Small intestine (tissue), 7 donors: Measurements from ENCODE around the gene EYA3. TPM values are rescaled to one million over a fixed set of nuclear protein-coding genes. Genes with fewer than 3 reads are reported as not detected.

Experiments
- DNase-seq, 2 donors: peaks; one replicate each; pipeline versions ENCODE4 v3.0.0 to v3.0.0-alpha.2; 2013
- FAIRE-seq: peaks from 2 replicates; lab custom pipeline; 2012; peaks lifted over from hg19 to GRCh38; lab: Jason Lieb, UNC
- H3K27ac ChIP-seq, 3 donors: one replicate each; pipeline ENCODE4 v1.5.1; 2013; ENCODE audit warnings: low read length in 2 of 3, mild to moderate bottlenecking in 2 of 3, control low read depth in 1 of 3, inconsistent platforms in 1 of 3, low read depth in 1 of 3, moderate library complexity in 1 of 3
- H3K27me3 ChIP-seq, 3 donors: one replicate each; pipeline ENCODE4 v1.6.1; 2013; ENCODE audit warnings: low read length in 3 of 3, inconsistent platforms in 1 of 3; ENCODE audit not compliant: control insufficient read depth in 3 of 3, insufficient read depth in 3 of 3
- H3K36me3 ChIP-seq, 3 donors: one replicate each; pipeline ENCODE4 v1.6.1; 2013; ENCODE audit warnings: low read length in 3 of 3, inconsistent platforms in 1 of 3, low read depth in 1 of 3, mild to moderate bottlenecking in 1 of 3, moderate library complexity in 1 of 3; ENCODE audit not compliant: control insufficient read depth in 3 of 3, insufficient read depth in 2 of 3
- H3K4me1 ChIP-seq, 3 donors: one replicate each; pipeline ENCODE4 v1.6.1; 2013; ENCODE audit warnings: low read length in 2 of 3, inconsistent platforms in 1 of 3, low read depth in 1 of 3, mild to moderate bottlenecking in 1 of 3, moderate library complexity in 1 of 3; ENCODE audit not compliant: control insufficient read depth in 3 of 3, insufficient read depth in 2 of 3
- H3K4me3 ChIP-seq, 3 donors: one replicate each; pipeline ENCODE4 v1.5.1; 2013; ENCODE audit warnings: low read length in 3 of 3, control low read depth in 1 of 3, inconsistent platforms in 1 of 3, low read depth in 1 of 3, mild to moderate bottlenecking in 1 of 3, moderate library complexity in 1 of 3
- H3K9me3 ChIP-seq, 2 donors: one replicate each; pipeline ENCODE4 v1.6.1; 2013; ENCODE audit warnings: low read depth in 1 of 2, low read length in 1 of 2; ENCODE audit not compliant: control insufficient read depth in 2 of 2, insufficient read depth in 1 of 2
- WGBS, 3 donors: extraction: QIAGEN DNeasy Blood & Tissue Kit; methylation state at CpG; one replicate each; pipeline ENCODE4 v1.1.7; 2013; 5-methylcytosine and 5-hydroxymethylcytosine counted together
- polyA plus RNA-seq, 4 donors: library from polyadenylated mRNA; stranded (reverse) in 3 of 4; unstranded in 1 of 4; fragments of 200-250 nt in 3 of 4; fragments of 120-200 nt in 1 of 4; gene quantifications; one replicate each; pipeline versions ENCODE4 v1.2.1 to v1.2.3, GENCODE V29; 2013
- donor health status: healthy with polysubstance abuse.
- donor health status: control.
- donor health status: control.
- donor health status: Bipolar disorder and iron deficiency.
- donor health status: healthy.

EYA3 gene
- polyA plus RNA-seq, 4 donors: 3.2 to 17.4 (median 6.4) TPM

DNA sequence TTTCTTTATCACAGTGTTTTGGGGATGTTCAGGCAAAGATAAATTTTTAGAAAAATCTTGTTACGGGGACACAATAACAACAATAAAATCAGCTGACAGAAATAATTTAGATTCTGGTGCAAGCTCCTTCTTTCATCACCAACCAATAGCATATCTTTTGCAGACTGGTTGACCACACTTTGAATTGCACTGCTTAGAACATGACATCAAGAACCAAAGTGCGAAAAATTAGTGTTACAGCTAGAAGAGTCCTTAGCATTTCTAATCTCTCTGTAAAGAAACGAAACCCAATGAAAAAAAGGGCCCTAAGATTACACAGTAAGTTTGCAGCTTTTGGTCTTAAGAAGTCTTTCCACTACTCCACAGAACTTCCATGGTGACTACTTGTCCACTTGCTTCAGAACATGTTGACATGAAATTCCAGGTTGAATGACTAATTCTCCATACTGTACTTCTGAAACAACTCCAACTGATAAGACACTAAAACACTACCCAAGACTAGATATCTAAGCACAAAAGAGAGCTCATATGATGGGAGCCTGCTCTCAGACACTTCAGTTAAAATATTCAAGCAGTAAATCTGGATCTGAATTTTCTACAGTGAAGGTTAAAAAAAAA lies 97.4 kb downstream of the EYA3 start:
- Histone ChIP-seq H3K27ac (no peak overlapping the region), H3K4me1 (no peaks in the 10 kb centered on the region), H3K36me3 (peaks cover 9 to 46% (median 10%) of the 10 kb centered on the region in 3 donors), H3K4me3 (no peak overlapping the region), H3K27me3 (no peaks in the 10 kb centered on the region), H3K9me3 (no peaks in the 10 kb centered on the region)
- FAIRE-seq (no peak), DNase-seq (no peak)
- 96 to 98% (median 98%) methylated on average over 3 of the region's 3 CpGs for WGBS, 3 donors

DNA sequence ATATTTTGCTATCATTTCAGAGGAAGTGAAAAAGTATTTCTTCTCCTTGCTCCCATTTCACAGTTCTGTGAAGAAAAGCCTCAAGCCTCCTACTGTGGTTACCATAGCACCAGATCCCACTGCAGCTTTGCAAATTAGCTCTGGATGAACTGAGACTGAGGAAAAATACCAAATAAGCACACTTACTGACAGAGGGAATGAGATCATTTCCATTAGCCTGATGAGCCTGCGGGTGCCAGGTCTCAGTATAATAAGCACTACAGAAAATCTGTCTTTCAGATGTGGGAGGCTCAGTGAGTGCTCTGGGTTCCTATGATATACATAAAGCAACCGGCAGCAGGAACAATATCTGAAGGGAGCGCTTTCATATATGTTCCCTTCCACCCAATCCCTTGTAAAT lies 107.3 kb downstream of the EYA3 start:
- WGBS, 3 donors: 87 to 97% (median 94%) methylated on average over 3 of the region's 3 CpGs
- no peak overlapping the region for H3K27ac ChIP-seq

DNA sequence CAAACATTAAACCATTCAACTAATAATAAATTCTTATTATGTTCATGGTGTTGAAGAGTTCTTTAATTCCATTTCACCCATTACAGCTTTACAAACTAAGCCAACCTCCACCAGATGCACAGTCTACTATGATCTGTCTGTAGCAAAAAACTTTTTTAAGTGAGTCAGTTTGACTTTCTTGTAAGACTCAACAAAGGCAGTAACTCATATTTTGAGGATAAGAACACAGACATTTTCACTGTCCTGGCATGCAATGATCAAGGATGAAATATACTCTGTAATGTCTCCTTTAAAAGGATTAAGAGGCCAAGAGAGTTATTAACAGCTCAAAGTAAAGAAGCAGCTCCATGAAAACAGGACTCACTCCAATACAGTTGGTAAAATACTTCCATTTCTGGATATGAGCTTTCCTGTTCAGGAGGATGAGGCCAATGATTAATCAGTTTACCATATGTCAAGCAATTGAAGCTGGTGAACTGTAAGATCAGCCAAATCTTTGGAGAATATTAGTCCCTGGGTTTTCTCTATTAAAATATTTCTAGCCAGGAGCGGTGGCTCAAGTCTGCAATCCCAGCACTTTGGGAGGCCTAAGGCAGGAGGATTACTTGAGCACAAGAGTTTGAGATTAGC lies 108.1 kb downstream of the EYA3 start:
- FAIRE-seq: no peak
- 74 to 100% (median 96%) methylated on average over 1 of the region's 1 CpG for WGBS, 3 donors

More for the DNA sequence above, 107.3 kb downstream of the EYA3 start:
- Histone ChIP-seq H3K36me3 (peaks cover 2 to 21% (median 6%) of the 10 kb centered on the region in 3 donors), H3K4me3 (no peak overlapping the region), H3K27me3 (no peaks in the 10 kb centered on the region), H3K4me1 (no peaks in the 10 kb centered on the region), H3K9me3 (no peaks in the 10 kb centered on the region)
- DNase-seq: no peak
- FAIRE-seq: no peak

DNA sequence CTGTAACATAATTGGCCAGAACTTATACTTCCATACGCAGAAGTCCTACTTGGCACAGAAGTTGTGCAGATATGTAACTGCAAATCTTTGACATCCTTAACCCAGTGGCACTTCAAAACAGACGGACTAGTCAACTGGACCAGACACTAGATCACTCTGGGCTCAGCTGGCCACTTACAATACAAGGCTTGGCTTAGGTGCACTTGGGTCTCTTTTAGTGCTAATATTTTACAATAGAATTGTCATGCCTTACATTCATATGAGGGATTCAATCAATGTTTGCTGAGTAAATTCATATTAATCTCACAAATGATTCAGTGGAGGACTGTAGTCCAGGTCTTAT lies 108.6 kb downstream of the EYA3 start:
- FAIRE-seq (no peak), DNase-seq (no peak)
- no peak overlapping the region for H3K4me3 ChIP-seq
- no peaks in the 10 kb centered on the region for H3K4me1 ChIP-seq
- no peaks in the 10 kb centered on the region for H3K9me3 ChIP-seq
- peaks cover 2 to 18% (median 6%) of the 10 kb centered on the region in 3 donors for H3K36me3 ChIP-seq
- no peaks in the 10 kb centered on the region for H3K27me3 ChIP-seq
- WGBS, 3 donors: 20 to 23% (median 22%) methylated on average over 2 of the region's 2 CpGs
- H3K27ac ChIP-seq: no peak overlapping the region

More for the DNA sequence above, 108.1 kb downstream of the EYA3 start:
- no peaks in the 10 kb centered on the region for H3K4me1 ChIP-seq
- H3K9me3 ChIP-seq: no peaks in the 10 kb centered on the region
- H3K27ac ChIP-seq: no peak overlapping the region
- no peaks in the 10 kb centered on the region for H3K27me3 ChIP-seq
- no peak for DNase-seq
- peaks cover 2 to 18% (median 6%) of the 10 kb centered on the region in 3 donors for H3K36me3 ChIP-seq
- H3K4me3 ChIP-seq: no peak overlapping the region

DNA sequence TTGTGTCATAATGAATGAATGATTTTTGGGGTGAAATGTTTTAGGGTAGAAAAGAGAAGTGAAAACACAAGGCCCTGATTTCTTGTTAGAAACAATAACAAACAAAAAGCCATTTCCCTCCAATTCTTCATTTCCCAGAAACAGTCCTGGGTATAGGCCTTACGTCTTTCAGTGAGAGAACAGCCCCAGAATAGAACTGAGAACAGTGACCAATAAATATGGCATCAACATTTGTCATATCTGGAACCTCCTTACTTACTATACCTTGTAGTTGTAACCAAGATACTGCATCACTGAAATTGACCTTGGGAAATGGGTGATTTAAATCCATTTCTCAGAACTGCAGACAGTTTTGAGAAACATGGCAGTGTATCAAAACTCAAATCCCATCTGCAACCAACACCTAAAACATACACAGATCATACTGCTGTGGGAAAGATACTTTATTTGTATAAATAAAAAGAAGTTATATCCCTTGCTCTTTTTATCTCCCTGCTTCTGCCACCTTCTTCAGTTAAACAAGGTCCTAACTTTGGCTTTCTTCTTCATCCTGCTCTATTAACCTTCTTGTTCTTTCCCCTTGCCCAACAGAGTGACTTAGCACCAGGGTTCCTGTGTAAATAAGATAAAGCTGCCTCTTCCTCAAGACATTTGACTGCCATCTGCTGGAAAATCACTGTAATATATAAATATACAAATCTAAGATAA lies 109.1 kb downstream of the EYA3 start:
- WGBS, 3 donors: 67 to 83% (median 77%) methylated on average over 1 of the region's 1 CpG
- H3K9me3 ChIP-seq: no peaks in the 10 kb centered on the region
- no peaks in the 10 kb centered on the region for H3K27me3 ChIP-seq
- H3K4me3 ChIP-seq: no peak overlapping the region
- no peaks in the 10 kb centered on the region for H3K4me1 ChIP-seq
- H3K36me3 ChIP-seq: peaks cover 2 to 18% (median 10%) of the 10 kb centered on the region in 3 donors
- FAIRE-seq (no peak), DNase-seq (peak; percentile 65 to 67)
- H3K27ac ChIP-seq: no peak overlapping the region

DNA sequence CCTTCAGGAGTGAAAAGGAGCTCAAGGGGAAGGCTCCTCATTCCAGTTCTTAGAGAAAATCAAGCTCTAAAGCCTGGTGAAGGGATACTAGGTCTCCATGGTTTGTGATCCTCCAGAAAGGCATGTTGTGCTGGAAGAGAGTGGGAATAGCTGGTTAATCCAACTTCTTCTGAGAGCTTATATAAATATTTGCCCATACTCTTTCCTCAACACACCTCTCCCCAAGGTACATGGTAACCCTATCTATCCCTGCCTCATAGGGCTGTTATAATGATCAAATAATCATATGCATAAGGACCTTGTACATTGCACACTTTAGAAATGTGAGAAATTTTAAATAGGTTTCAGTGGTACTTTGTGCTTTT lies 114.0 kb downstream of the EYA3 start:
- no peaks in the 10 kb centered on the region for H3K9me3 ChIP-seq
- H3K4me1 ChIP-seq: no peaks in the 10 kb centered on the region
- peaks cover 5 to 29% (median 15%) of the 10 kb centered on the region in 3 donors for H3K36me3 ChIP-seq
- FAIRE-seq (no peak), DNase-seq (no peak)
- no peaks in the 10 kb centered on the region for H3K27me3 ChIP-seq
- no peak overlapping the region for H3K27ac ChIP-seq
- no peak overlapping the region for H3K4me3 ChIP-seq

DNA sequence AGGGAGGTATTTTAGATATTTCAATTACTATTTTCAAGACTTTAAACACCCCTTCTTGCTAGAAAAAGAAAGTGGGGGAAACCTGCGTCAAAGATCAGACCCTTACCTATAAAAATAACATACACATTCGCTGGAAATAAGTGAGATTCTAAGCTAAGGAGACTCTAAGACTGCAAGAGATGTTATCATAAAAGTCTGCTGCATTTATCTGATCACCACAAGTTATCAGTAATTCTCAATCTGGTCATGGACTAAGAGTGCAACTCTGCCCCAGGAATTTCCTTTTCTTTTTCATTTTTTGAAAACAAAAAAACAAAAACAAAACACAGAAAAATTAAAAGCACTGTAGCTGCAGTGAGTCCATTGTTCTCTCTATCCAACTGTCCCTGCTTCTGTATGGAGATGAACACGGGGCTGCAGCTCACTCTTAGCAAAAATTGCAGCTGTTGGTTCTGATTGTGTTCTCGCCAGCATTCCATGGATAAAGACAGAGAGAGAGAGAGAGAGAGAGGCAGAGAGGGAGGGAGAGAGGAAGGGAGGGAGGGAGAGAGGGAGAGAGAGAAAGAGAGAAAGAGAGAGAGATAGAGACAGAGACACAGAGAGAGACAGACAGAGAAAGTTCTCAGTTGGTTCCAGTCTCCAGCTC lies 114.5 kb downstream of the EYA3 start:
- Histone ChIP-seq H3K4me1 (no peaks in the 10 kb centered on the region), H3K27me3 (no peaks in the 10 kb centered on the region), H3K9me3 (no peaks in the 10 kb centered on the region), H3K4me3 (no peak overlapping the region), H3K36me3 (peaks cover 5 to 29% (median 15%) of the 10 kb centered on the region in 3 donors), H3K27ac (no peak overlapping the region)
- 85 to 93% (median 90%) methylated on average over 4 of the region's 4 CpGs for WGBS, 3 donors
- FAIRE-seq: no peak
- no peak for DNase-seq

DNA sequence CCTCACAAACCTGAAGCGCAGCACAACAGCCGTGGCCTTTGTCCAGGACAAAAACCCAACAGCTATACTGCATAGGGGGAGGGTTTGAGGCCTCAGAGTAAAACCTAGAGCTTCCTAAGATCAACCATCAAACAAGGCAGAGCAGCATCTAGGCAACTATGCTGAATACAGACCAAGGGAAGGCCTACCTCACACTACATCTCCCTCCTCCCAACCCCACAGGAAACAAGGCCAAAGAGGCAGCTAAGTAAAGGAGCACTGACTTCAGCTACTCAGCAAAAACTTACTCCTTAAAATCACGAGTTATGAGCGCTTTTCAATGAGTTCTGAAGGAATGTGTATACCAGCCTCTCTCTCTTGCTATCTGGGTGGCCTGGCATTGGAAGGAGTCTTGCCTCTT lies 116.3 kb downstream of the EYA3 start:
- Histone ChIP-seq H3K27ac (no peak overlapping the region), H3K9me3 (no peaks in the 10 kb centered on the region), H3K4me1 (no peaks in the 10 kb centered on the region), H3K36me3 (peaks cover 3 to 30% (median 18%) of the 10 kb centered on the region in 3 donors), H3K4me3 (no peak overlapping the region), H3K27me3 (no peaks in the 10 kb centered on the region)
- DNase-seq (no peak), FAIRE-seq (no peak)
- WGBS, 3 donors: 87 to 91% (median 91%) methylated on average over 4 of the region's 4 CpGs
